ENCODE results near the gene KCNQ2.

DNA sequence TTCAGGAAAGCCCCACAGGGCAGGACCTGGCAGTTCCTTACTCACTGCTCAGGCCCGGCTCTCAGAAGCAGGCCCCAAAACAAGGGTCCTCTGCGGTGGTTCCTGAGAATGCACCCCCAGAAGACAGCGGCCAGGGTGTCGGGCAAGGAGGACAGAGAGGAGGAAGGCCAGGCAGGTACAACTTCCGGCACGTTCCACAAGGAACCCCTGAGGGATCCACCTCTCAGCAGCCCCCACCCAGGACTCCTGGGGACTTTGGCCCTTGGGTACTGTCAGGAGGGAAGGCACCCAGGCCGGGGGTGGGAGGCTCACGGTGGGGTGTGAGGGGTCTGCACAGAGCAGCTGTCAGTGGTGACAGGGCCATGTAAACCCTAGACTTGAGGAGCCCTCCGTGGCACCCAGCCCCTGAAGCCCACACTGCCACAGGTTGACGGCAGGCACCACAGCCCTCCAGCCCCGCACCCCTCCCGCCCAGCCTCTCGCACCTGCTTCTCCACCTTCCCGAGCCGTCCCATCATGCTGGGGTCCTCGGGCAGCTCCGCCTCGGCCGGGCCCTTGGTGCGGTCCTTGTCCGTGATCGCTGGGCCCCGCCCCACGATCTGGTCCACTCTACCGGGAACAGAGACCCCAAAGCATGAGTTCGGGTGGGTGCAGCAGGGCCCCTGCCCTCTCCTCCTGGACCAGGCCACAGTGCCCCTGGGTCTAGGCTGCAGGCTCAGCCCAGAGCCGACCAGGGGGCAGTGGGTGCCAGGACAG lies 64.3 kb downstream of the KCNQ2 start:
- TF ChIP-seq, protein P1, sequence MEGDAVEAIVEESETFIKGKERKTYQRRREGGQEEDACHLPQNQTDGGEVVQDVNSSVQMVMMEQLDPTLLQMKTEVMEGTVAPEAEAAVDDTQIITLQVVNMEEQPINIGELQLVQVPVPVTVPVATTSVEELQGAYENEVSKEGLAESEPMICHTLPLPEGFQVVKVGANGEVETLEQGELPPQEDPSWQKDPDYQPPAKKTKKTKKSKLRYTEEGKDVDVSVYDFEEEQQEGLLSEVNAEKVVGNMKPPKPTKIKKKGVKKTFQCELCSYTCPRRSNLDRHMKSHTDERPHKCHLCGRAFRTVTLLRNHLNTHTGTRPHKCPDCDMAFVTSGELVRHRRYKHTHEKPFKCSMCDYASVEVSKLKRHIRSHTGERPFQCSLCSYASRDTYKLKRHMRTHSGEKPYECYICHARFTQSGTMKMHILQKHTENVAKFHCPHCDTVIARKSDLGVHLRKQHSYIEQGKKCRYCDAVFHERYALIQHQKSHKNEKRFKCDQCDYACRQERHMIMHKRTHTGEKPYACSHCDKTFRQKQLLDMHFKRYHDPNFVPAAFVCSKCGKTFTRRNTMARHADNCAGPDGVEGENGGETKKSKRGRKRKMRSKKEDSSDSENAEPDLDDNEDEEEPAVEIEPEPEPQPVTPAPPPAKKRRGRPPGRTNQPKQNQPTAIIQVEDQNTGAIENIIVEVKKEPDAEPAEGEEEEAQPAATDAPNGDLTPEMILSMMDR (IDR thresholded peaks at IDR 0.05) = no peak
- TF ChIP-seq EP300 (IDR thresholded peaks at IDR 0.05) (no peak), POLR2A (IDR thresholded peaks at IDR 0.05) (no peak), POLR2AphosphoS5 (IDR thresholded peaks at IDR 0.05) (no peak)

Data from stomach (tissue), 4 donors.